ENCODE data around the gene LETMD1. TPM values are rescaled to one million over a fixed set of nuclear protein-coding genes. Genes with fewer than 3 reads are reported as not detected.
A peak's percentile ranks its signal among the peaks of the same experiment; 100 is the strongest.

LETMD1 gene
- total and polyA plus RNA-seq, 7 experiments from 2014 or later: 32.4 to 101 (median 69.5) TPM

- peaks cover 0 to 4% (median 0%) of the 10 kb centered on the region in 3 experiments for H3K36me3 ChIP-seq (ENCODE audit: control insufficient read depth in 2 of 3, insufficient read depth in 3 of 3, low read length in 3 of 3)
- H3K36me3 Mint-ChIP-seq: peaks cover 0 to 6% (median 0%) of the 10 kb centered on the region in 5 donors
- DNase-seq: no peak
- H3K4me1 ChIP-seq (ENCODE audit: control insufficient read depth in 2 of 2, insufficient read depth in 2 of 2, low read length in 2 of 2): peaks cover 14 to 30% of the 10 kb centered on the region in 2 donors
- peaks cover 47 to 87% (median 73%) of the 10 kb centered on the region in 7 donors for H3K4me1 Mint-ChIP-seq
- intact Hi-C loops (cut with micrococcal nuclease): loop anchor here (2.0 to 10.0 kb wide), 3 partner anchors 15 to 909 kb away; partner anchors contain the start of genes ATF1 (in 1 of the 2) and COX14 (in 1 of the 2)
- peaks cover 0 to 7% (median 0%) of the 10 kb centered on the region in 5 donors for H3K27me3 Mint-ChIP-seq
- H3K9me3 ChIP-seq (ENCODE audit: control insufficient read depth in 2 of 3, low read length in 3 of 3): no peaks in the 10 kb centered on the region
- H3K27ac ChIP-seq (ENCODE audit: low read depth, low read length): peak overlapping the region; percentile 80
- CTCF ChIA-PET: interaction anchor here (1.4 kb wide), 1 partner anchor 23 kb away, joined by 3 read pairs; no protein-coding TSS in a partner anchor
- no peaks in the 10 kb centered on the region for H3K9me3 Mint-ChIP-seq
- POLR2A ChIA-PET: interaction anchor here (1.5 to 5.4 kb wide), 3 partner anchors 216 to 514 kb away, joined by 3 to 33 read pairs (median 11); partner anchors contain the start of genes ATF1 and DAZAP2
- H3K27me3 ChIP-seq (ENCODE audit: control insufficient read depth in 2 of 2, insufficient read depth in 2 of 2, low read length in 2 of 2): no peaks in the 10 kb centered on the region
- peak overlapping the region; percentile 86 for H3K4me3 ChIP-seq (ENCODE audit: low read length)
- peak overlapping the region; percentile 90 to 99 (median 97) for H3K27ac Mint-ChIP-seq
- no peak for ATAC-seq
- H3K4me3 Mint-ChIP-seq: peak overlapping the region; percentile 91 to 100 (median 98)
Observed at GRCh38 chr12:51023625-51024382, 24.3 kb upstream of the LETMD1 start.

GRCh38 chr12:51025338-51025835 lies 22.7 kb upstream of the LETMD1 start:
- peaks cover 0 to 13% (median 0%) of the 10 kb centered on the region in 5 donors for H3K27me3 Mint-ChIP-seq
- POLR2A ChIA-PET: interaction anchor here (0.5 to 5.4 kb wide), 14 partner anchors 9 to 744 kb away, joined by 3 to 33 read pairs (median 4); partner anchors contain the start of genes ATF1, CSRNP2, DAZAP2 and LETMD1
- peak in 1 of 9 donors; percentile 50 for DNase-seq
- CTCF ChIA-PET: interaction anchor here (1.4 to 3.7 kb wide), 3 partner anchors 21 to 260 kb away, joined by 3 to 25 read pairs (median 3); no protein-coding TSS in a partner anchor
- ATAC-seq: no peak
- peaks cover 39 to 71% (median 61%) of the 10 kb centered on the region in 7 donors for H3K4me1 Mint-ChIP-seq
- H3K36me3 ChIP-seq (ENCODE audit: control insufficient read depth in 2 of 3, insufficient read depth in 3 of 3, low read length in 3 of 3): peaks cover 0 to 4% (median 0%) of the 10 kb centered on the region in 3 experiments
- peak overlapping the region; percentile 80 for H3K27ac ChIP-seq (ENCODE audit: low read depth, low read length)
- peaks cover 14 to 29% of the 10 kb centered on the region in 2 donors for H3K4me1 ChIP-seq (ENCODE audit: control insufficient read depth in 2 of 2, insufficient read depth in 2 of 2, low read length in 2 of 2)
- peaks cover 0 to 4% (median 0%) of the 10 kb centered on the region in 5 donors for H3K36me3 Mint-ChIP-seq
- no peaks in the 10 kb centered on the region for H3K9me3 ChIP-seq (ENCODE audit: control insufficient read depth in 2 of 3, low read length in 3 of 3)
- peak overlapping the region; percentile 90 to 99 (median 97) for H3K27ac Mint-ChIP-seq
- no peaks in the 10 kb centered on the region for H3K9me3 Mint-ChIP-seq
- H3K27me3 ChIP-seq (ENCODE audit: control insufficient read depth in 2 of 2, insufficient read depth in 2 of 2, low read length in 2 of 2): no peaks in the 10 kb centered on the region
- H3K4me3 ChIP-seq (ENCODE audit: low read length): peak overlapping the region; percentile 86
- peak overlapping the region; percentile 91 to 100 (median 98) for H3K4me3 Mint-ChIP-seq
- intact Hi-C loops (cut with micrococcal nuclease): loop anchor here (1.0 to 10.0 kb wide), 9 partner anchors 16 to 911 kb away; partner anchors contain the start of genes ATF1 (in 1 of the 2), BIN2 (in 1 of the 2), COX14 (in 1 of the 2) and DAZAP2 (in 1 of the 2)

- H3K4me3 ChIP-seq (ENCODE audit: low read length): peak within 1 kb of the TSS; percentile 86
- Mint-ChIP-seq H3K27ac (peak within 1 kb of the TSS; percentile 90 to 99 (median 97)), H3K4me1 (peaks cover 39 to 65% (median 54%) of the 10 kb centered on the region in 7 donors), H3K27me3 (peaks cover 0 to 13% (median 0%) of the 10 kb centered on the region in 5 donors), H3K9me3 (no peaks in the 10 kb centered on the region), H3K4me3 (peak within 1 kb of the TSS; percentile 91 to 100 (median 98)), H3K36me3 (peaks cover 0 to 4% (median 0%) of the 10 kb centered on the region in 5 donors)
- intact Hi-C loops (cut with micrococcal nuclease): loop anchor here (1.0 to 10.0 kb wide), 16 partner anchors 17 to 911 kb away; partner anchors contain the start of genes ATF1 (in 2 of the 2), CSRNP2 (in 2 of the 2), DAZAP2 (in 2 of the 2) and LETMD1 (in 2 of the 2)
- peak within 1 kb of the TSS; percentile 80 for H3K27ac ChIP-seq (ENCODE audit: low read depth, low read length)
- ATAC-seq (peak; percentile 96), DNase-seq (peak; percentile 79 to 93 (median 88))
- peaks cover 14 to 22% of the 10 kb centered on the region in 2 donors for H3K4me1 ChIP-seq (ENCODE audit: control insufficient read depth in 2 of 2, insufficient read depth in 2 of 2, low read length in 2 of 2)
- no peaks in the 10 kb centered on the region for H3K27me3 ChIP-seq (ENCODE audit: control insufficient read depth in 2 of 2, insufficient read depth in 2 of 2, low read length in 2 of 2)
- H3K36me3 ChIP-seq (ENCODE audit: control insufficient read depth in 2 of 3, insufficient read depth in 3 of 3, low read length in 3 of 3): peaks cover 0 to 4% (median 0%) of the 10 kb centered on the region in 3 experiments
- no peaks in the 10 kb centered on the region for H3K9me3 ChIP-seq (ENCODE audit: control insufficient read depth in 2 of 3, low read length in 3 of 3)
- ChIA-PET POLR2A (interaction anchor here (0.5 to 5.4 kb wide), 21 partner anchors 10 to 742 kb away, joined by 3 to 33 read pairs (median 4); partner anchors contain the start of genes ATF1, CSRNP2, DAZAP2 and LETMD1), CTCF (interaction anchor here (0.8 to 3.7 kb wide), 7 partner anchors 16 to 260 kb away, joined by 3 to 25 read pairs (median 4); no protein-coding TSS in a partner anchor)
Observed at GRCh38 chr12:51025836-51026638, 22.1 kb upstream of the LETMD1 start, which contains the start of gene SLC11A2. TSS of gene SLC11A2 (minus strand) at chr12:51026384. CDS start at chr12:51010728, 15,656 bp downstream.

GRCh38 chr12:51027342-51027835 lies 20.7 kb upstream of the LETMD1 start:
- no peak overlapping the region for H3K4me3 ChIP-seq (ENCODE audit: low read length)
- Mint-ChIP-seq H3K36me3 (peaks cover 0 to 4% (median 0%) of the 10 kb centered on the region in 5 donors), H3K27me3 (peaks cover 0 to 13% (median 0%) of the 10 kb centered on the region in 5 donors), H3K9me3 (no peaks in the 10 kb centered on the region), H3K4me1 (peaks cover 30 to 51% (median 41%) of the 10 kb centered on the region in 7 donors), H3K4me3 (peak overlapping the region; percentile 30 to 99 (median 62)), H3K27ac (peak overlapping the region; percentile 41 to 99 (median 80))
- POLR2A ChIA-PET: interaction anchor here (0.6 to 5.4 kb wide), 5 partner anchors 18 to 291 kb away, joined by 4 to 33 read pairs (median 4); partner anchors contain the start of gene ATF1
- no peaks in the 10 kb centered on the region for H3K9me3 ChIP-seq (ENCODE audit: control insufficient read depth in 2 of 3, low read length in 3 of 3)
- no peaks in the 10 kb centered on the region for H3K27me3 ChIP-seq (ENCODE audit: control insufficient read depth in 2 of 2, insufficient read depth in 2 of 2, low read length in 2 of 2)
- DNase-seq: no peak
- ATAC-seq: no peak
- H3K4me1 ChIP-seq (ENCODE audit: control insufficient read depth in 2 of 2, insufficient read depth in 2 of 2, low read length in 2 of 2): peaks cover 9 to 10% of the 10 kb centered on the region in 2 donors
- CTCF ChIA-PET: interaction anchor here (0.6 to 3.7 kb wide), 12 partner anchors 15 to 1222 kb away, joined by 3 to 25 read pairs (median 4); no protein-coding TSS in a partner anchor
- peak overlapping the region; percentile 80 for H3K27ac ChIP-seq (ENCODE audit: low read depth, low read length)
- intact Hi-C loops (cut with micrococcal nuclease): loop anchor here (5.0 to 10.0 kb wide), 6 partner anchors 40 to 913 kb away; partner anchors contain the start of genes BIN2 (in 1 of the 2), COX14 (in 1 of the 2) and DAZAP2 (in 1 of the 2)
- peaks cover 0 to 4% (median 0%) of the 10 kb centered on the region in 3 experiments for H3K36me3 ChIP-seq (ENCODE audit: control insufficient read depth in 2 of 3, insufficient read depth in 3 of 3, low read length in 3 of 3)

GRCh38 chr12:51028126-51028812 lies 19.9 kb upstream of the LETMD1 start:
- H3K27me3 Mint-ChIP-seq: peaks cover 0 to 13% (median 0%) of the 10 kb centered on the region in 5 donors
- no peak for ATAC-seq
- ChIA-PET POLR2A (interaction anchor here (0.6 to 5.4 kb wide), 4 partner anchors 17 to 496 kb away, joined by 3 to 33 read pairs (median 4); partner anchors contain the start of gene ATF1), CTCF (interaction anchor here (0.5 to 3.7 kb wide), 9 partner anchors 16 to 269 kb away, joined by 3 to 25 read pairs (median 4); no protein-coding TSS in a partner anchor)
- peak overlapping the region in 7 of 9 donors; percentile 42 to 97 (median 71) for H3K27ac Mint-ChIP-seq
- peak overlapping the region in 9 of 10 donors; percentile 12 to 82 (median 66) for H3K4me3 Mint-ChIP-seq
- H3K4me1 Mint-ChIP-seq: peaks cover 26 to 45% (median 35%) of the 10 kb centered on the region in 7 donors
- Histone ChIP-seq H3K9me3 (ENCODE audit: control insufficient read depth in 2 of 3, low read length in 3 of 3) (no peaks in the 10 kb centered on the region), H3K4me3 (ENCODE audit: low read length) (no peak overlapping the region), H3K4me1 (ENCODE audit: control insufficient read depth in 2 of 2, insufficient read depth in 2 of 2, low read length in 2 of 2) (peaks cover 6 to 9% of the 10 kb centered on the region in 2 donors), H3K27ac (ENCODE audit: low read depth, low read length) (no peak overlapping the region), H3K36me3 (ENCODE audit: control insufficient read depth in 2 of 3, insufficient read depth in 3 of 3, low read length in 3 of 3) (peaks cover 0 to 4% (median 0%) of the 10 kb centered on the region in 3 experiments), H3K27me3 (ENCODE audit: control insufficient read depth in 2 of 2, insufficient read depth in 2 of 2, low read length in 2 of 2) (no peaks in the 10 kb centered on the region)
- intact Hi-C loops (cut with micrococcal nuclease): loop anchor here (1.0 to 10.0 kb wide), 7 partner anchors 41 to 913 kb away; partner anchors contain the start of genes BIN2 (in 1 of the 2), COX14 (in 1 of the 2) and DAZAP2 (in 1 of the 2)
- peaks cover 0 to 4% (median 0%) of the 10 kb centered on the region in 5 donors for H3K36me3 Mint-ChIP-seq
- peak in 7 of 9 donors; percentile 18 to 47 (median 33) for DNase-seq
- no peaks in the 10 kb centered on the region for H3K9me3 Mint-ChIP-seq
